Measurements from ENCODE around the gene LAMA2. TPM values are rescaled to one million over a fixed set of nuclear protein-coding genes. Genes with fewer than 3 reads are reported as not detected.
A peak's percentile ranks its signal among the peaks of the same experiment; 100 is the strongest.

LAMA2 gene
- total RNA-seq, 6 experiments from 2014 or later, result 2.9 to 12.1 (median 6.2) TPM

GRCh38 chr6:129507059-129507807 lies 624.3 kb downstream of the LAMA2 start:
- Histone ChIP-seq H3K4me3 (no peak overlapping the region), H3K36me3 (no peaks in the 10 kb centered on the region), H3K9me3 (no peaks in the 10 kb centered on the region), H3K27me3 (no peaks in the 10 kb centered on the region), H3K4me1 (no peaks in the 10 kb centered on the region), H3K27ac (no peak overlapping the region)
- 51% methylated on average over 5 of the region's 5 CpGs for WGBS (ENCODE audit: insufficient coverage, low coverage, low lambda C conversion rate, missing lambda C conversion rate)
- TF ChIP-seq POLR2A (IDR thresholded peaks at IDR 0.05) (no peak), CTCF (IDR thresholded peaks at IDR 0.05) (no peak)
- DNase-seq (no peak), ATAC-seq (peak in 2 of 4 donors; percentile 26 to 60)
- intact Hi-C loops (cut with DNase I), result loop anchor here in 1 of 2 donors (10.0 kb wide), 1 partner anchor 58 kb away; no protein-coding TSS in a partner anchor

GRCh38 chr6:129507846-129508245 lies 624.9 kb downstream of the LAMA2 start:
- no peaks in the 10 kb centered on the region for H3K27me3 ChIP-seq
- ATAC-seq (no peak), DNase-seq (no peak)
- no peak for TF ChIP-seq POLR2A (IDR thresholded peaks at IDR 0.05)
- no peak for TF ChIP-seq CTCF (IDR thresholded peaks at IDR 0.05)
- no peaks in the 10 kb centered on the region for H3K9me3 ChIP-seq
- H3K36me3 ChIP-seq, result no peaks in the 10 kb centered on the region
- H3K4me1 ChIP-seq, result no peaks in the 10 kb centered on the region
- H3K4me3 ChIP-seq, result no peak overlapping the region
- no peak overlapping the region for H3K27ac ChIP-seq
- 47% methylated on average over 1 of the region's 1 CpG for WGBS (ENCODE audit: insufficient coverage, low coverage, low lambda C conversion rate, missing lambda C conversion rate)
- intact Hi-C loops (cut with DNase I), result loop anchor here in 1 of 2 donors (10.0 kb wide), 1 partner anchor 57 kb away; no protein-coding TSS in a partner anchor

- H3K9me3 ChIP-seq, result no peaks in the 10 kb centered on the region
- intact Hi-C loops (cut with DNase I), result loop anchor here in 1 of 2 donors (10.0 kb wide), 1 partner anchor 56 kb away; no protein-coding TSS in a partner anchor
- no peak overlapping the region for H3K4me3 ChIP-seq
- WGBS (ENCODE audit: insufficient coverage, low coverage, low lambda C conversion rate, missing lambda C conversion rate), result 59% methylated on average over 4 of the region's 4 CpGs
- H3K36me3 ChIP-seq, result no peaks in the 10 kb centered on the region
- no peak overlapping the region for H3K27ac ChIP-seq
- TF ChIP-seq POLR2A (IDR thresholded peaks at IDR 0.05), result no peak
- TF ChIP-seq CTCF (IDR thresholded peaks at IDR 0.05), result no peak
- H3K4me1 ChIP-seq, result no peaks in the 10 kb centered on the region
- DNase-seq, result no peak
- H3K27me3 ChIP-seq, result no peaks in the 10 kb centered on the region
- ATAC-seq, result no peak
Measured at GRCh38 chr6:129508477-129509145, 625.7 kb downstream of the LAMA2 start.

GRCh38 chr6:129510950-129511349 lies 628.0 kb downstream of the LAMA2 start:
- ATAC-seq (no peak), DNase-seq (no peak)
- H3K36me3 ChIP-seq, result no peaks in the 10 kb centered on the region
- H3K9me3 ChIP-seq, result no peaks in the 10 kb centered on the region
- H3K4me3 ChIP-seq, result no peak overlapping the region
- intact Hi-C loops (cut with DNase I), result no loop called here
- H3K4me1 ChIP-seq, result no peaks in the 10 kb centered on the region
- TF ChIP-seq CTCF (IDR thresholded peaks at IDR 0.05), result no peak
- TF ChIP-seq POLR2A (IDR thresholded peaks at IDR 0.05), result no peak
- no peaks in the 10 kb centered on the region for H3K27me3 ChIP-seq
- no peak overlapping the region for H3K27ac ChIP-seq
- WGBS (ENCODE audit: insufficient coverage, low coverage, low lambda C conversion rate, missing lambda C conversion rate), result 71% methylated on average over 2 of the region's 2 CpGs

Measured in right lobe of liver (tissue), 6 donors.